Cardiac muscle cell (in vitro differentiated cells and primary cell): ENCODE data around the gene HEG1. TPM values are rescaled to one million over a fixed set of nuclear protein-coding genes. Genes with fewer than 3 reads are reported as not detected.

ENCODE experiments used
- DNase-seq, 2 donors: peaks; one replicate each; pipeline versions ENCODE4 v3.0.0 to v3.0.0-alpha.2; 2010 to 2017; ENCODE audit warnings: low read depth in 1 of 2, low spot score in 1 of 2
- H3K27ac ChIP-seq: fragments of 200-600 bp; sonication (generic); 2 replicates; pipeline ENCODE4 v1.5.1; 2016
- H3K27me3 ChIP-seq: fragments of 200-600 bp; sonication (generic); 2 replicates; pipeline ENCODE4 v1.6.0; 2016; ENCODE audit warnings: control low read depth
- H3K36me3 ChIP-seq: fragments of 200-600 bp; sonication (generic); 2 replicates; pipeline ENCODE4 v1.5.1; 2016; ENCODE audit warnings: control low read depth
- H3K4me1 ChIP-seq: fragments of 200-600 bp; sonication (generic); 2 replicates; pipeline ENCODE4 v1.8.1; 2017; ENCODE audit warnings: low read depth, mild to moderate bottlenecking, mixed run types
- H3K4me3 ChIP-seq: fragments of 200-600 bp; sonication (generic); 2 replicates; pipeline ENCODE4 v1.5.1; 2016; ENCODE audit warnings: mild to moderate bottlenecking
- H3K9me3 ChIP-seq: fragments of 200-600 bp; sonication (generic); 2 replicates; pipeline ENCODE4 v1.5.1; 2017; ENCODE audit warnings: low read depth, mild to moderate bottlenecking, control low read depth
- CTCF ChIP-seq: IDR thresholded peaks from 2 replicates; pipeline ENCODE4 v1.5.1; 2012; ENCODE audit warnings: low read depth, mild to moderate bottlenecking, low read length
- polyA plus RNA-seq: library from polyadenylated mRNA; unstranded; fragments of >200 nt; fragmentation: Nextera tagmentation; extraction: Ambion mirVana; gene quantifications from 2 replicates; pipeline ENCODE4 v1.2.1, GENCODE V29; 2016
- total RNA-seq: library from RNA; depleted of rRNA; stranded (reverse); fragments of >200 nt; gene quantifications from 2 replicates; pipeline ENCODE4 v1.2.3, GENCODE V29; 2016

Gene HEG1
- total and polyA plus RNA-seq, 2 experiments from 2014 or later, result 17.4 to 42.7 TPM

GRCh38 chr3:125075738-125076137, 19.9 kb upstream of the HEG1 start:
- DNase-seq, result peak in 1 of 2 donors; percentile 32

DNA sequence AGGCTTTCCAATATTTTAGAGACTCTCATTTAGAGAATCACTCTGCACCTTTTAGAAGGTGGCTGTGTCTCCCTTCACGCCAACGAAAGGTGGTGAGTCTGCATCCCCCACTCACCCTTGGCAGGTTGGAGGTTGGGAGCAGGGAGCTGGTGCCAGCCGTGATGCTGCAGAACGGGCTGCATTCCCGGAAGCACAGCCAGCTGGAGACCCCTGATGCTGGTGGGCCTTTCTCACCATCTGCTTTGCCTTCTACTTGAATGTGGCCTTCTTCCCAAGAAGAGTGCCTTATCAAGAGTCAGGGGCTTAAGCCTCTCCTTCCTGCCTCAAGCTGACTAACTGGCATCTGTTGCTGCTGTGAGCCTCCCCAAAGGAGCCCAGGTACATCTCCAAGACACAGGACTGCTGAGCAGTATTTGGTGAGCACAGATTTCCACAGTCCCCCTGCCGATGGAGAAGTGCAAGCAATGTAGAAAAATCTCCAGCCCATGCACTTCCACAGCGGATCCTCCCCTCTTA, 17.7 kb upstream of the HEG1 start:
- Histone ChIP-seq H3K4me1 (peaks cover 9% of the 10 kb centered on the region), H3K27me3 (no peaks in the 10 kb centered on the region), H3K4me3 (no peak overlapping the region), H3K36me3 (no peaks in the 10 kb centered on the region), H3K9me3 (no peaks in the 10 kb centered on the region), H3K27ac (peak overlapping the region; percentile 32)
- TF ChIP-seq CTCF, result no peak
- no peak for DNase-seq

More at GRCh38 chr3:125075738-125076137, 19.9 kb upstream of the HEG1 start:
- H3K36me3 ChIP-seq, result no peaks in the 10 kb centered on the region
- H3K27me3 ChIP-seq, result no peaks in the 10 kb centered on the region
- H3K4me1 ChIP-seq, result peaks cover 9% of the 10 kb centered on the region
- H3K27ac ChIP-seq, result peak overlapping the region; percentile 74
- no peak for TF ChIP-seq CTCF
- no peaks in the 10 kb centered on the region for H3K9me3 ChIP-seq
- no peak overlapping the region for H3K4me3 ChIP-seq

DNA sequence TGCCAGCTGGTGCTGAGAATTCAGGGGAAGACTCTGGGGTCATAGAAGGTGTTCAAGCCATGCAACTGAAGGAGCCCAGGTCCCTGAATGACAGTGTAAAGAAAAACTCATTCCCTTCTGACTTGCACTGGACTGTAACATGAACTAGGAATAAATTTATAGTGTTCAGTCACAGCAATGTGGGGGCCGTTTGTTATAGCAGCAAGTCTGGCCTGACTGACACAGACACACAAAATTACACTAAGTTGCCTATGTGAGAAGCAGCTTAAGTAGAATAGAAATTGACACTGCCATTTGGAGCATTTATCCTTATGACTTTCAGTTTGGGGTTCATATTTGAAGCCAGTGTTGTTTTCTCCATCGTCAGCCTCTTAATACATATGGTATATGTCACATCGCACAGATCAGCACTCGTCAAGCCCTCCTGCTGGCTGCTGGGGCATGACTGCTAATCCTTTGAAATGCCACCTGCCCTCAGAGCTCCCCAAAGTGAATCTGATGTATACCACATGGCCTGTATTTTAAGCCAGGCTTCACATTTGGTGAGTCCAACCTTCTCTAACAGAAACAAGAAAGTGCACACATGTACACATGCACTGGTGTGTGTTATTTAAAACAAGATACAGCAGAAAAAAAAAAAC, 17.1 kb upstream of the HEG1 start:
- Histone ChIP-seq H3K4me3 (no peak overlapping the region), H3K9me3 (no peaks in the 10 kb centered on the region), H3K36me3 (no peaks in the 10 kb centered on the region), H3K4me1 (peaks cover 9% of the 10 kb centered on the region), H3K27ac (peak overlapping the region; percentile 32), H3K27me3 (no peaks in the 10 kb centered on the region)
- TF ChIP-seq CTCF, result no peak
- DNase-seq, result no peak

DNA sequence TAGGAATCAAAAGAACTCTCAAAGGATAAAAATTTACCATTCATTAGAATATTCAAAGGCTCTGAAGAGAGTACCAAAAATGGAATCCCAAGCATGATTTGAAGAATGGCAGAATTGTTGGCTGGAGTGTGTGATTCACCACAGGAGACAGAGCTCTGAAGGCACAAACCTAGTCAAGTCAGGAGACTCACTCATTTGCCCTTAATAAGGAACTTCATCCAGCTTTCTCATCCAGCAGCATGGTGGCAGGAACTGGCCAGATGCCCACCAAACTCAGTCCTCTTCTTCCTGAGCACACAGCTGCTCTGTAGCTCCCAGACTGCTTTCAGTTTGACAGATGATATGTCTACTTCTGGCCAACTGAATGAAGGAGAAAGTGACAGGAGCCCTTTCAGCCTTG, 16.5 kb upstream of the HEG1 start:
- Histone ChIP-seq H3K4me3 (no peak overlapping the region), H3K36me3 (no peaks in the 10 kb centered on the region), H3K4me1 (peaks cover 12% of the 10 kb centered on the region), H3K9me3 (no peaks in the 10 kb centered on the region), H3K27me3 (no peaks in the 10 kb centered on the region), H3K27ac (no peak overlapping the region)
- DNase-seq, result peak in 1 of 2 donors; percentile 41
- no peak for TF ChIP-seq CTCF

GRCh38 chr3:125069968-125070745, 14.4 kb upstream of the HEG1 start:
- Histone ChIP-seq H3K27me3 (no peaks in the 10 kb centered on the region), H3K27ac (no peak overlapping the region), H3K4me3 (no peak overlapping the region), H3K9me3 (no peaks in the 10 kb centered on the region), H3K4me1 (peaks cover 8% of the 10 kb centered on the region), H3K36me3 (no peaks in the 10 kb centered on the region)
- no peak for TF ChIP-seq CTCF
- no peak for DNase-seq
